Measurements from ENCODE around the gene RTCA. TPM values are rescaled to one million over a fixed set of nuclear protein-coding genes. Genes with fewer than 3 reads are reported as not detected.

Gene RTCA
- total RNA-seq, 1 experiment from 2014 or later: 26.5 TPM

GRCh38 chr1:100261686-100262085 lies 4.3 kb upstream of the RTCA start:
- no peak overlapping the region for H3K9ac ChIP-seq (ENCODE audit: low read length)
- H4K20me1 ChIP-seq (ENCODE audit: insufficient read depth): no peaks in the 10 kb centered on the region
- no peak for TF ChIP-seq ZFX (IDR thresholded peaks at IDR 0.05)
- TF ChIP-seq, protein P1, sequence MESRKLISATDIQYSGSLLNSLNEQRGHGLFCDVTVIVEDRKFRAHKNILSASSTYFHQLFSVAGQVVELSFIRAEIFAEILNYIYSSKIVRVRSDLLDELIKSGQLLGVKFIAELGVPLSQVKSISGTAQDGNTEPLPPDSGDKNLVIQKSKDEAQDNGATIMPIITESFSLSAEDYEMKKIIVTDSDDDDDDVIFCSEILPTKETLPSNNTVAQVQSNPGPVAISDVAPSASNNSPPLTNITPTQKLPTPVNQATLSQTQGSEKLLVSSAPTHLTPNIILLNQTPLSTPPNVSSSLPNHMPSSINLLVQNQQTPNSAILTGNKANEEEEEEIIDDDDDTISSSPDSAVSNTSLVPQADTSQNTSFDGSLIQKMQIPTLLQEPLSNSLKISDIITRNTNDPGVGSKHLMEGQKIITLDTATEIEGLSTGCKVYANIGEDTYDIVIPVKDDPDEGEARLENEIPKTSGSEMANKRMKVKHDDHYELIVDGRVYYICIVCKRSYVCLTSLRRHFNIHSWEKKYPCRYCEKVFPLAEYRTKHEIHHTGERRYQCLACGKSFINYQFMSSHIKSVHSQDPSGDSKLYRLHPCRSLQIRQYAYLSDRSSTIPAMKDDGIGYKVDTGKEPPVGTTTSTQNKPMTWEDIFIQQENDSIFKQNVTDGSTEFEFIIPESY (IDR thresholded peaks at IDR 0.05; ENCODE audit: extremely low read depth, insufficient replicate concordance, low read length): no peak
- TF ChIP-seq SP1 (IDR thresholded peaks at IDR 0.05; ENCODE audit: low read depth): no peak
- TF ChIP-seq ELF1 (IDR thresholded peaks at IDR 0.05; ENCODE audit: borderline replicate concordance, low read depth): no peak
- no peak for TF ChIP-seq ATF3 (IDR thresholded peaks at IDR 0.05)
- no peak for TF ChIP-seq TCF7L2 (IDR thresholded peaks at IDR 0.05; ENCODE audit: borderline replicate concordance, extremely low read depth, insufficient read depth, insufficient read length)
- TF ChIP-seq, protein P2, sequence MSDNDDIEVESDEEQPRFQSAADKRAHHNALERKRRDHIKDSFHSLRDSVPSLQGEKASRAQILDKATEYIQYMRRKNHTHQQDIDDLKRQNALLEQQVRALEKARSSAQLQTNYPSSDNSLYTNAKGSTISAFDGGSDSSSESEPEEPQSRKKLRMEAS (IDR thresholded peaks at IDR 0.05): no peak
- TF ChIP-seq EGR1 (IDR thresholded peaks at IDR 0.05; ENCODE audit: low read depth): no peak
- no peak for TF ChIP-seq FOSL1 (IDR thresholded peaks at IDR 0.05; ENCODE audit: low read depth)
- TF ChIP-seq, protein P3, sequence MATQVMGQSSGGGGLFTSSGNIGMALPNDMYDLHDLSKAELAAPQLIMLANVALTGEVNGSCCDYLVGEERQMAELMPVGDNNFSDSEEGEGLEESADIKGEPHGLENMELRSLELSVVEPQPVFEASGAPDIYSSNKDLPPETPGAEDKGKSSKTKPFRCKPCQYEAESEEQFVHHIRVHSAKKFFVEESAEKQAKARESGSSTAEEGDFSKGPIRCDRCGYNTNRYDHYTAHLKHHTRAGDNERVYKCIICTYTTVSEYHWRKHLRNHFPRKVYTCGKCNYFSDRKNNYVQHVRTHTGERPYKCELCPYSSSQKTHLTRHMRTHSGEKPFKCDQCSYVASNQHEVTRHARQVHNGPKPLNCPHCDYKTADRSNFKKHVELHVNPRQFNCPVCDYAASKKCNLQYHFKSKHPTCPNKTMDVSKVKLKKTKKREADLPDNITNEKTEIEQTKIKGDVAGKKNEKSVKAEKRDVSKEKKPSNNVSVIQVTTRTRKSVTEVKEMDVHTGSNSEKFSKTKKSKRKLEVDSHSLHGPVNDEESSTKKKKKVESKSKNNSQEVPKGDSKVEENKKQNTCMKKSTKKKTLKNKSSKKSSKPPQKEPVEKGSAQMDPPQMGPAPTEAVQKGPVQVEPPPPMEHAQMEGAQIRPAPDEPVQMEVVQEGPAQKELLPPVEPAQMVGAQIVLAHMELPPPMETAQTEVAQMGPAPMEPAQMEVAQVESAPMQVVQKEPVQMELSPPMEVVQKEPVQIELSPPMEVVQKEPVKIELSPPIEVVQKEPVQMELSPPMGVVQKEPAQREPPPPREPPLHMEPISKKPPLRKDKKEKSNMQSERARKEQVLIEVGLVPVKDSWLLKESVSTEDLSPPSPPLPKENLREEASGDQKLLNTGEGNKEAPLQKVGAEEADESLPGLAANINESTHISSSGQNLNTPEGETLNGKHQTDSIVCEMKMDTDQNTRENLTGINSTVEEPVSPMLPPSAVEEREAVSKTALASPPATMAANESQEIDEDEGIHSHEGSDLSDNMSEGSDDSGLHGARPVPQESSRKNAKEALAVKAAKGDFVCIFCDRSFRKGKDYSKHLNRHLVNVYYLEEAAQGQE (IDR thresholded peaks at IDR 0.05; ENCODE audit: low read depth): no peak
- TF ChIP-seq, protein P4, sequence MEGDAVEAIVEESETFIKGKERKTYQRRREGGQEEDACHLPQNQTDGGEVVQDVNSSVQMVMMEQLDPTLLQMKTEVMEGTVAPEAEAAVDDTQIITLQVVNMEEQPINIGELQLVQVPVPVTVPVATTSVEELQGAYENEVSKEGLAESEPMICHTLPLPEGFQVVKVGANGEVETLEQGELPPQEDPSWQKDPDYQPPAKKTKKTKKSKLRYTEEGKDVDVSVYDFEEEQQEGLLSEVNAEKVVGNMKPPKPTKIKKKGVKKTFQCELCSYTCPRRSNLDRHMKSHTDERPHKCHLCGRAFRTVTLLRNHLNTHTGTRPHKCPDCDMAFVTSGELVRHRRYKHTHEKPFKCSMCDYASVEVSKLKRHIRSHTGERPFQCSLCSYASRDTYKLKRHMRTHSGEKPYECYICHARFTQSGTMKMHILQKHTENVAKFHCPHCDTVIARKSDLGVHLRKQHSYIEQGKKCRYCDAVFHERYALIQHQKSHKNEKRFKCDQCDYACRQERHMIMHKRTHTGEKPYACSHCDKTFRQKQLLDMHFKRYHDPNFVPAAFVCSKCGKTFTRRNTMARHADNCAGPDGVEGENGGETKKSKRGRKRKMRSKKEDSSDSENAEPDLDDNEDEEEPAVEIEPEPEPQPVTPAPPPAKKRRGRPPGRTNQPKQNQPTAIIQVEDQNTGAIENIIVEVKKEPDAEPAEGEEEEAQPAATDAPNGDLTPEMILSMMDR (IDR thresholded peaks at IDR 0.05 in 2 of 3, conservative IDR thresholded peaks at IDR 0.05 in 1 of 3; ENCODE audit: borderline replicate concordance in 1 of 3, insufficient read depth in 1 of 3, low read depth in 2 of 3, low read length in 2 of 3): no peak
- no peak for TF ChIP-seq RAD21 (IDR thresholded peaks at IDR 0.05; ENCODE audit: low read depth)
- no peak for TF ChIP-seq EZH2 (IDR thresholded peaks at IDR 0.05)
- no peak for TF ChIP-seq SIN3A (IDR thresholded peaks at IDR 0.05; ENCODE audit: low read depth)
- no peak for TF ChIP-seq JUND (IDR thresholded peaks at IDR 0.05)
- TF ChIP-seq POLR2A (IDR thresholded peaks at IDR 0.05; ENCODE audit: borderline replicate concordance, extremely low read depth, insufficient read depth, insufficient read length): no peak
- no peak for TF ChIP-seq CBX3 (IDR thresholded peaks at IDR 0.05; ENCODE audit: low read depth)
- no peak overlapping the region for H3K27ac ChIP-seq (ENCODE audit: low read depth, low read length)
- ChIA-PET RAD21 (ENCODE audit: low non-redundant PET in 1 of 2, low total read pairs in 2 of 2, uncharacterized antibody in 2 of 2, unreplicated experiment in 2 of 2) (no interaction called here), CTCF (no interaction called here), POLR2A (no interaction called here)
- peaks cover 0 to 6% of the 10 kb centered on the region in 2 experiments; a peak in 1 of 4 replicates for H3K4me1 ChIP-seq (ENCODE audit: control insufficient read depth in 1 of 2, insufficient read depth in 2 of 2, low read length in 2 of 2)
- H3K27me3 ChIP-seq (ENCODE audit: insufficient read depth, low read length): no peaks in the 10 kb centered on the region
- no TSS peak for BruUV-seq (replicated peaks)
- intact Hi-C loops (cut with micrococcal nuclease): no loop called here
- no peak overlapping the region for H3K4me3 ChIP-seq (replicated peaks in 1 of 2; ENCODE audit: low read depth in 1 of 2, low read length in 2 of 2)
- no peak for ATAC-seq
- no peak for DNase-seq (ENCODE audit: low read depth, low spot score)
- H3K36me3 ChIP-seq (ENCODE audit: control insufficient read depth in 1 of 2, insufficient read depth in 2 of 2, low read length in 2 of 2): no peaks in the 10 kb centered on the region
- H2AFZ ChIP-seq (ENCODE audit: low read depth, low read length, poor library complexity, severe bottlenecking): no peak overlapping the region
- no peaks in the 10 kb centered on the region for H3K9me3 ChIP-seq (ENCODE audit: control insufficient read depth in 1 of 2, insufficient read depth in 1 of 2, low read depth in 1 of 2, low read length in 2 of 2)
- H3K9me2 ChIP-seq (ENCODE audit: insufficient read depth): no peaks in the 10 kb centered on the region
- H3K4me2 ChIP-seq (ENCODE audit: low read length): no peak overlapping the region
- H3K79me2 ChIP-seq (ENCODE audit: insufficient read depth, low read length): peaks cover 7% of the 10 kb centered on the region
